ENCODE measurements around the gene TNP1. TPM values are rescaled to one million over a fixed set of nuclear protein-coding genes. Genes with fewer than 3 reads are reported as not detected.

Gene TNP1
- total RNA-seq, 4 donors from 2014 or later: not detected

DNA sequence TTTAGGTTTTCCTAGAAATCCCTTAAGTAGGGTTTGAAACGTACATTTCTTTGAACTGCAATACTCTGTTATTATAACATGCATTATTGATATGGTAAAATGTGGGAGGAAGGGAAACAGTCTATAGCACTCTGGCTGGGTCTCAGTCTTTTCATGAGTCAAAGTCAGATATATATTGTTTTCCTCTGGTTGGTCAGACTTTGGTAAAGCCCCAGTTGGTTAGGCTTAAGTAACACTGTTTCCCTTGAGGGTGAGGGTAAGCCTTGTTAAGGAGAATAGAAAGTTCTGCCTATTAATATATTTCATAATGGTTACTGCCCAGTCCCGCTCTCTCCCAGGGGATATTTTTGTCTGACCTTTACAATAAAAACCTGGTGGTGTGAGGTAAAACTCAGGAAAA, 44.7 kb upstream of the TNP1 start:
- Histone ChIP-seq H3K27ac (no peak overlapping the region), H3K4me1 (no peaks in the 10 kb centered on the region), H3K27me3 (no peaks in the 10 kb centered on the region), H3K9me3 (no peaks in the 10 kb centered on the region), H3K4me3 (no peak overlapping the region), H3K36me3 (no peaks in the 10 kb centered on the region)
- in situ Hi-C loops (cut with MboI; ENCODE audit: low pct_ligation_motif_present in 1 of 4, low pct_unique_long_range_greater_than_20kb in 1 of 4, low sequenced_read_pairs in 3 of 4): no loop called here
- TF ChIP-seq, protein P1, sequence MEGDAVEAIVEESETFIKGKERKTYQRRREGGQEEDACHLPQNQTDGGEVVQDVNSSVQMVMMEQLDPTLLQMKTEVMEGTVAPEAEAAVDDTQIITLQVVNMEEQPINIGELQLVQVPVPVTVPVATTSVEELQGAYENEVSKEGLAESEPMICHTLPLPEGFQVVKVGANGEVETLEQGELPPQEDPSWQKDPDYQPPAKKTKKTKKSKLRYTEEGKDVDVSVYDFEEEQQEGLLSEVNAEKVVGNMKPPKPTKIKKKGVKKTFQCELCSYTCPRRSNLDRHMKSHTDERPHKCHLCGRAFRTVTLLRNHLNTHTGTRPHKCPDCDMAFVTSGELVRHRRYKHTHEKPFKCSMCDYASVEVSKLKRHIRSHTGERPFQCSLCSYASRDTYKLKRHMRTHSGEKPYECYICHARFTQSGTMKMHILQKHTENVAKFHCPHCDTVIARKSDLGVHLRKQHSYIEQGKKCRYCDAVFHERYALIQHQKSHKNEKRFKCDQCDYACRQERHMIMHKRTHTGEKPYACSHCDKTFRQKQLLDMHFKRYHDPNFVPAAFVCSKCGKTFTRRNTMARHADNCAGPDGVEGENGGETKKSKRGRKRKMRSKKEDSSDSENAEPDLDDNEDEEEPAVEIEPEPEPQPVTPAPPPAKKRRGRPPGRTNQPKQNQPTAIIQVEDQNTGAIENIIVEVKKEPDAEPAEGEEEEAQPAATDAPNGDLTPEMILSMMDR (IDR thresholded peaks at IDR 0.05): no peak
- TF ChIP-seq POLR2AphosphoS5 (IDR thresholded peaks at IDR 0.05) (no peak), EP300 (IDR thresholded peaks at IDR 0.05; ENCODE audit: low read depth) (no peak), POLR2A (IDR thresholded peaks at IDR 0.05) (no peak)
- DNase-seq: no peak
- intact Hi-C loops (cut with DNase I; ENCODE audit: low total_unique reads): no loop called here
- WGBS, 2 donors (ENCODE audit: low coverage in 1 of 2): 77 to 79% methylated on average over 2 of the region's 2 CpGs

GRCh38 chr2:216903470-216903869, 43.6 kb upstream of the TNP1 start:
- in situ Hi-C loops (cut with MboI; ENCODE audit: low pct_ligation_motif_present in 1 of 4, low pct_unique_long_range_greater_than_20kb in 1 of 4, low sequenced_read_pairs in 3 of 4): no loop called here
- Histone ChIP-seq H3K27me3 (no peaks in the 10 kb centered on the region), H3K4me1 (no peaks in the 10 kb centered on the region), H3K27ac (no peak overlapping the region), H3K36me3 (no peaks in the 10 kb centered on the region), H3K4me3 (no peak overlapping the region), H3K9me3 (no peaks in the 10 kb centered on the region)
- 61 to 77% methylated on average over 3 of the region's 3 CpGs for WGBS, 2 donors (ENCODE audit: low coverage in 1 of 2)
- intact Hi-C loops (cut with DNase I; ENCODE audit: low total_unique reads): no loop called here
- TF ChIP-seq, protein P1 (IDR thresholded peaks at IDR 0.05): no peak
- TF ChIP-seq POLR2AphosphoS5 (IDR thresholded peaks at IDR 0.05) (no peak), EP300 (IDR thresholded peaks at IDR 0.05; ENCODE audit: low read depth) (no peak), POLR2A (IDR thresholded peaks at IDR 0.05) (no peak)
- DNase-seq: no peak

- TF ChIP-seq POLR2A (IDR thresholded peaks at IDR 0.05): no peak
- TF ChIP-seq EP300 (IDR thresholded peaks at IDR 0.05; ENCODE audit: low read depth): no peak
- DNase-seq: no peak
- intact Hi-C loops (cut with DNase I; ENCODE audit: low total_unique reads) (no loop called here), in situ Hi-C loops (cut with MboI; ENCODE audit: low pct_ligation_motif_present in 1 of 4, low pct_unique_long_range_greater_than_20kb in 1 of 4, low sequenced_read_pairs in 3 of 4) (no loop called here)
- WGBS, 2 donors (ENCODE audit: low coverage in 1 of 2): 76% methylated on average over 2 of the region's 2 CpGs; no CpG with 5 or more reads in 1 of the 2 donors
- Histone ChIP-seq H3K4me3 (no peak overlapping the region), H3K4me1 (no peaks in the 10 kb centered on the region), H3K27ac (no peak overlapping the region), H3K36me3 (no peaks in the 10 kb centered on the region), H3K9me3 (no peaks in the 10 kb centered on the region), H3K27me3 (no peaks in the 10 kb centered on the region)
Measured at GRCh38 chr2:216901273-216901672, 41.4 kb upstream of the TNP1 start.

GRCh38 chr2:216900406-216900805, 40.5 kb upstream of the TNP1 start:
- intact Hi-C loops (cut with DNase I; ENCODE audit: low total_unique reads): no loop called here
- no peaks in the 10 kb centered on the region for H3K4me1 ChIP-seq

More at GRCh38 chr2:216900406-216900805, 40.5 kb upstream of the TNP1 start:
- Histone ChIP-seq H3K27me3 (no peaks in the 10 kb centered on the region), H3K4me3 (no peak overlapping the region), H3K27ac (no peak overlapping the region), H3K36me3 (no peaks in the 10 kb centered on the region), H3K9me3 (no peaks in the 10 kb centered on the region)
- in situ Hi-C loops (cut with MboI; ENCODE audit: low pct_ligation_motif_present in 1 of 4, low pct_unique_long_range_greater_than_20kb in 1 of 4, low sequenced_read_pairs in 3 of 4): no loop called here
- TF ChIP-seq POLR2AphosphoS5 (IDR thresholded peaks at IDR 0.05) (no peak), POLR2A (IDR thresholded peaks at IDR 0.05) (no peak), EP300 (IDR thresholded peaks at IDR 0.05; ENCODE audit: low read depth) (no peak)
- TF ChIP-seq, protein P1 (IDR thresholded peaks at IDR 0.05): no peak
- no peak for DNase-seq
